GM19463 (cell line): Measurements from ENCODE around the gene ADAD1.
"Not testable (repeated sequence)": the region's sequence is repeated elsewhere in the genome, so short reads cannot be mapped to it uniquely, and the experiment has no call there.

Experiments
- ATAC-seq: cut with Tn5 transposase; IDR thresholded peaks from one replicate; pipeline ENCODE4 v1.9.1; 2021; ENCODE audit warnings: mild to moderate bottlenecking, moderate library complexity; ENCODE audit not compliant: unreplicated experiment

ADAD1 gene

DNA sequence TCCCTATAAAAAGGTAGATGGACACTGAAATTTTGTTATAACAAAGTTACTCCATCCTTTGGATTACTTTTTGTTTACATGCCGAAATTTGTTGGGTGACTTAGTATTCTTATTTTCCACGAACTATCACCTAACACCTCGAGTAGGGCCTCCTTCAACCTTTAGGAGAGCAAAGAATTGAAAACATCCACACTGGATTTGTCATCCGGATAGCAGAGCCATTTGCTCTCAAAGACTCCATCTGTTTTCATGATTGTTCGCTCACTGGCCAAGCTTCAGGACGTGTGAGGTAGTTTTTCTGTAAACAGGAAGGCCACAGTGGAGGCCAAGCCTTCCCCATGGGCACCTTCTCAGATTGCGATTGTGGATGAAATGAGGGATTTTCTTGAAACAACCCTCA is at the start of gene ADAD1:
Gene ADAD1 (plus strand): TSS at position 301 of the 400 bp plus-strand sequence. CDS start 1,059 bp downstream, outside the sequence.
- ATAC-seq: no peak

- no peak for ATAC-seq
These were observed 48.8 kb upstream of the ADAD1 start for GRCh38 chr4:122329876-122330565.

- no peak for ATAC-seq
These were observed 47.6 kb upstream of the ADAD1 start for GRCh38 chr4:122331195-122331594.

GRCh38 chr4:122334828-122335227 is 44.0 kb upstream of the ADAD1 start:
- ATAC-seq: no peak

DNA sequence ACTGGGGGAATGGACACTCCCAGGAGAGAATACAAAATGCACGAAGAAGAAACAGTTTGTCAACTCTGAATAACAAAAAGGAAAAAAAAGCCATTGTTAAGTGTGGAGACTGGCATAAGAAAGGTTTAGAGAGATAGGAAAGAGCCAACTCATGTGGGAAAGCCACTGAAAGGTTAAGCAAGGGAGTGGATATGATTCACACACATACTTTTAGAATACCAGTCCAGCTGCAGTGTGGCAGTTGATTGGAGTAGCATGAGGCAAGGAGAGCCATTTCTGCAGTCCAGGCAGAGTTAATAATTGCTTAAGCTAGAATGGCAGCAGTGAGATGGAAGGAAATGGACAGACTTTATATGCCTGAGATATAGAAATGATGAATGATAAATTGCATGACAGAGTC is 36.9 kb upstream of the ADAD1 start:
- no peak for ATAC-seq

GRCh38 chr4:122346036-122346435 is 32.8 kb upstream of the ADAD1 start:
- ATAC-seq: no peak

GRCh38 chr4:122346503-122346902 is 32.3 kb upstream of the ADAD1 start:
- no peak for ATAC-seq

DNA sequence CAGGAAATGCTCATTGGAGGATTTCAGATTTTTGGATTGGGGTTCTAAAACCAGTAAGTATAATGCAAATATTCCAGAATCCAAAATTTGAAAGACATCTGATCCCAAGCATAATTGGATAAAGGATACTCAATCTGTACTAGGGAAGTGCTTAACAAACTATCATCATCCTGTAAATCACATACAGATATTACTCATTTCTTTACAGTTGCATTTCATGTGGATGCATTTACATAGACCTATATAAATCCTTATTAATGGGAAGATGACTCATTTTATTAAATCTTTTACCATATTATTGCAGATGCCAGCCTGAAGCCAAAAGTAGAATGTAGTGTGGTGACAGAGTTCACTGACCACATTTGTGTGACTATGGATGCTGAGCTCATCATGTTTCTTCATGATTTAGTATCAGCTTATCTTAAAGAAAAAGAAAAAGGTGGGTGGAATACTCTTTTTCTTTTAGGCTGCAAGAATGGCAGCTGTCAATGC is 22.4 kb upstream of the ADAD1 start:
- ATAC-seq: no peak

- no peak for ATAC-seq
These were observed 18.1 kb upstream of the ADAD1 start for GRCh38 chr4:122360754-122361153.

- ATAC-seq: no peak
These were observed 14.0 kb upstream of the ADAD1 start for GRCh38 chr4:122364700-122365404.

DNA sequence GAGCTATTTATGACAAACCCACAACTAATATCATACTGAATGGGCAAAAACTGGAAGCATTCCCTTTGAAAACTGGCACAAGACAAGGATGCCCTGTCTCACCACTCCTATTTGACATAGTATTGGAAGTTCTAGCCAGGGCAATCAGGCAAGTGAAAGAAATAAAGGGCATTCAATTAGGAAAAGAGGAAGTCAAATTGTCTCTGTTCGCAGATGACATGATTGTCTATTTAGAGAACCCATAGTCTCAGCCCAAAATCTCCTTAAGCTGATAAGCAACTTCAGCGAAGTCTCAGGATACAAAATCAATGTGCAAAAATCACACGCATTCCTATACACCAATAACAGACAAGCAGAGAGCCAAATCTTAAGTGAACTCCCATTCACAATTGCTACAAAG is 10.0 kb upstream of the ADAD1 start:
- ATAC-seq: not testable (repeated sequence)

GRCh38 chr4:122377352-122377751 is 1.5 kb upstream of the ADAD1 start:
- ATAC-seq: no peak

- ATAC-seq: no peak
These were observed 428 bp downstream of the ADAD1 start for GRCh38 chr4:122379239-122379638.

- no peak for ATAC-seq
These were observed 4.5 kb downstream of the ADAD1 start for GRCh38 chr4:122383341-122383740.

- ATAC-seq: no peak
These were observed 5.4 kb downstream of the ADAD1 start for GRCh38 chr4:122384245-122384644.

- no peak for ATAC-seq
These were observed 14.5 kb downstream of the ADAD1 start for GRCh38 chr4:122393276-122393675.

DNA sequence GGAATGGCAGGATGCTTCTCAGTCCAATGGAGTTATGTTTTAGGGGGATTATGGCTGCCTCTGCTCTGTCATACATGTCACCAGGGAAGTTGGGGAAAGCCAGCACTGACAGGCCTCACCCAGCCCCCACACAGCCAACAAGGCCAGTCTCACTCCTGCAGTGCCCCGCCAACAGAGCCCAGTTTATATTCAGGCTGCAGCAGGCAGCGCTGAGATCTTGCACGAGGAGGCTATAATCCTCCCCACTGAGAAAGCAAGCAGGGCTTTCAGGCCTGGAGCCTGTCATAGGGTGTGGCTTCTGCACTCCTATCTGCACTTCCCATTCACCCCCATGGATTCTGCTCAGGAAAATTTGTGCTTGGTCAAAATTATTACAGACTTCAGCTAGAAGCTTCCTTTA is 25.1 kb downstream of the ADAD1 start:
- no peak for ATAC-seq

DNA sequence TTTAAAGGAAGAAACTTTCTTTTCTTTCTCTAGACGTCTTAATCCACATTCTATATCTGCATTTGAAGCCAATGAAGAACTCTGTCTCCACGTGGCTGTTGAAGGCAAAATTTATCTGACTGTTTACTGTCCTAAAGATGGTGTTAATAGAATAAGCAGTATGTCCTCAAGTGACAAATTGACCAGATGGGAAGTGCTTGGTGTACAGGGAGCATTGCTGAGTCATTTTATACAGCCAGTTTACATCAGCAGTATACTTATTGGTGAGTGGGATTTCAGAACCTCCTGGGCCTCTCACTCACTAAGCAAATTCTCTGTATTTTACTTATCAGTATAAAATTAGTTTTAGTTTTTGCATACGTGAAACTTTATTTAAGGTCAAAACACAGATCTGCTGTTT is 33.7 kb downstream of the ADAD1 start:
- ATAC-seq: no peak

DNA sequence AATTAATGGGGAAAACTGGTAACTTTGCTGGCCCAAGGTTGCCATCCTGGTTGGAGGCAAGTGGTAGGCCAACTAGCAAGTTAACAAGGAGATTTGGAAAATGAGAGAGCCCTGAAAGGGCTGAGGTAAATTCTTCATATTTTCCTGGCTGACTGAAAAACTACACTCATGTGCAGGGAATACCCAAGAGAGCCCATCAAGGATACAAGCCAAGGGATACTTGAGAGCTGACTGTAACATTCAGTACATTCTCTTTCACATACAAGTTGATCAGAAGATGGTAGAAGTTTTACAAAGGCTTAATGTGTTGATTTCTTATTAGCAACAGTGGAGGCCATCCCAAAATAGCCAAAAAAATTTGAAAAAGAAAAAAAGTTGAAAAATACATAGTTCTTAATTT is 44.4 kb downstream of the ADAD1 start:
- no peak for ATAC-seq

- ATAC-seq: no peak
These were observed 52.5 kb downstream of the ADAD1 start for GRCh38 chr4:122431351-122431750.

GRCh38 chr4:122434285-122434684 is 55.5 kb downstream of the ADAD1 start:
- no peak for ATAC-seq

DNA sequence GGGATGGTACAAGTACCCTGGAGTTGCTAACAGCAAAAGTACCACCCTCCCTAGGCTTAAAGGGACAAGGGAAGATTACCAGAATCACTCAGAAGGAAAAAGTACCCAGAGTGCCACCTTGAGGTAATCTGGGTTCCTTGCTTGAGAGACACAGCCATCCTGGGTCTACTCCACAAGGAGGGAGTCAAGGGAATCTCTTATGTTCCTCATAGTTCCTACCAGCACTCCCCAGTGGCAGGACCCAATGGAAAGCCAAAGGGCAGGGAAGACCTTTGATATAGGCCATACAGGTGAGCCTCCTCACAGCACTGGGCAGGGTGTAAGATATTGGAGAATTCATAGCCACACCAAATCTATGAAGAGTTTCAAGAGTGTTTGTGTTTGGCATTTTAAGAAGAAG is 72.0 kb downstream of the ADAD1 start:
- ATAC-seq: no peak
